Stimulated activated CD4-positive, alpha-beta T cell treated with anti-CD3 and anti-CD28 coated beads, TNF-alpha, amount 100 ng/mL, for 48 hours (primary cell): ENCODE results near the gene SENP5.

Experiments used
- DNase-seq, 3 donors: peaks; one replicate each; pipeline ENCODE4 v3.0.0-alpha.2; 2020; ENCODE audit warnings: low read depth in 3 of 3

The SENP5 gene

GRCh38 chr3:196968233-196969133 lies 100.8 kb downstream of the SENP5 start, which contains the start of gene PIGZ:
PIGZ (minus strand) TSS chr3:196968833; CDS start chr3:196952031, 16,802 bp downstream.
- DNase-seq = peak in 1 of 3 donors; percentile 46

GRCh38 chr3:196969134-196969659 lies 101.5 kb downstream of the SENP5 start:
- peak in 1 of 3 donors; percentile 35 for DNase-seq

GRCh38 chr3:196969660-196970546 lies 102.2 kb downstream of the SENP5 start:
- DNase-seq = peak; percentile 25 to 72 (median 45)

GRCh38 chr3:196970547-196971093 lies 102.9 kb downstream of the SENP5 start:
- DNase-seq = no peak

- DNase-seq = no peak
Observed at GRCh38 chr3:196971094-196971698, 103.5 kb downstream of the SENP5 start.

GRCh38 chr3:196974661-196975060 lies 106.9 kb downstream of the SENP5 start:
- no peak for DNase-seq

GRCh38 chr3:196975349-196975748 lies 107.6 kb downstream of the SENP5 start:
- DNase-seq = no peak

- no peak for DNase-seq
Observed at GRCh38 chr3:196976941-196977340, 109.2 kb downstream of the SENP5 start.

- no peak for DNase-seq
Observed at GRCh38 chr3:196979545-196979944, 111.8 kb downstream of the SENP5 start.

- DNase-seq = no peak
Observed at GRCh38 chr3:196981657-196982056, 113.9 kb downstream of the SENP5 start.

- no peak for DNase-seq
Observed at GRCh38 chr3:196983186-196983585, 115.5 kb downstream of the SENP5 start.
